DND-41 (cell line): ENCODE results near the gene SEMA5A.

Experiments used
- ATAC-seq: fragments of 200-7000 bp; cut with Tn5 transposase; 3 replicates; pipeline ENCODE4 v1.9.1; 2021; ENCODE audit warnings: low read depth; ENCODE audit not compliant: insufficient read depth
- DNase-seq: peaks from one replicate; pipeline ENCODE4 v3.0.0-alpha.2; 2020
- H2AFZ ChIP-seq: 2 replicates; pipeline ENCODE4 v1.6.0; 2012; ENCODE audit warnings: low read depth, low read length
- H3K27ac ChIP-seq: 2 replicates; pipeline ENCODE4 v1.5.1; 2012; ENCODE audit warnings: low read length, inconsistent platforms
- H3K27me3 ChIP-seq: fragments of 200-600 bp; sonication (generic); 2 replicates; pipeline ENCODE4 v1.6.0; 2012; ENCODE audit warnings: low read length, mild to moderate bottlenecking, inconsistent platforms; ENCODE audit not compliant: insufficient read depth, poor library complexity
- H3K36me3 ChIP-seq: 2 replicates; pipeline ENCODE4 v1.5.1; 2012; ENCODE audit warnings: low read length, inconsistent platforms; ENCODE audit not compliant: insufficient read depth
- H3K4me1 ChIP-seq: 2 replicates; pipeline ENCODE4 v1.5.1; 2012; ENCODE audit warnings: mild to moderate bottlenecking, low read length; ENCODE audit not compliant: insufficient read depth
- H3K4me2 ChIP-seq: 2 replicates; pipeline ENCODE4 v1.6.0; 2012; ENCODE audit warnings: mild to moderate bottlenecking, moderate library complexity, low read length, inconsistent platforms; ENCODE audit not compliant: insufficient read depth
- H3K4me3 ChIP-seq, 2 experiments: fragments of 200-600 bp in 1 of 2; shearing (Covaris generic) in 1 of 2; 2 replicates each; pipeline ENCODE4 v1.5.1; 2012 to 2016; ENCODE audit warnings: inconsistent platforms in 2 of 2, low read length in 2 of 2, mild to moderate bottlenecking in 2 of 2, low read depth in 1 of 2, moderate library complexity in 1 of 2
- H3K79me2 ChIP-seq: 2 replicates; pipeline ENCODE4 v1.6.0; 2012; ENCODE audit warnings: low read length, inconsistent platforms; ENCODE audit not compliant: insufficient read depth
- H3K9ac ChIP-seq: 2 replicates; pipeline ENCODE4 v1.6.0; 2012; ENCODE audit warnings: low read depth, mild to moderate bottlenecking, inconsistent platforms, low read length, moderate library complexity
- H3K9me3 ChIP-seq: 2 replicates; pipeline ENCODE4 v1.5.1; 2012; ENCODE audit warnings: low read length, moderate library complexity, mild to moderate bottlenecking, inconsistent platforms; ENCODE audit not compliant: insufficient read depth, severe bottlenecking
- H4K20me1 ChIP-seq: 2 replicates; pipeline ENCODE4 v1.6.0; 2012; ENCODE audit warnings: low read length; ENCODE audit not compliant: insufficient read depth
- EZH2 ChIP-seq: IDR thresholded peaks from 3 replicates; pipeline ENCODE4 v1.6.1; 2012; ENCODE audit warnings: borderline replicate concordance, low read depth, mild to moderate bottlenecking, moderate library complexity, low read length, inconsistent platforms; ENCODE audit not compliant: severe bottlenecking
- TF ChIP-seq, protein P1 (sequence below): IDR thresholded peaks from 2 replicates; pipeline ENCODE4 v1.5.1; 2012; ENCODE audit warnings: borderline replicate concordance, low read length, moderate library complexity, mild to moderate bottlenecking; ENCODE audit not compliant: poor library complexity, severe bottlenecking; ENCODE audit errors: extremely low read depth

SEMA5A gene

DNA sequence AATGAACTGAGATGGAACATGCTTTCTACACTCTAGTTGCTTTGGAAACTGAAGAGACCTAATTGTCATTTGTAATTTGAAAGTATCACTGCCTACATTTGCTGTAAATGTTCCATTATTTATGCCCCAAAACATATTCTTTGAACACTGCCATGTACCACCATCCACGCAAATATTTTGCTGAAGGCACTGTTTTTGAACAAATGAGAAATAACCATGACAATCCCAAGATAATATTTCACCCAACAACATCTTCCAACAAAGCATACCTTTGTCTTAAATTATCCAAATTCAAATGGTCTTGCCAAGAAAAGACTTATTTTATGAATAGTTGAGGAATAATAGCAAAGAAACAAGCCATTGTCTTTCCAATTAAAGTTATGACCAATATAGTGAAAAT, 356.2 kb downstream of the SEMA5A start:
- H3K36me3 ChIP-seq: no peaks in the 10 kb centered on the region
- no peak for TF ChIP-seq EZH2
- TF ChIP-seq, protein P1, sequence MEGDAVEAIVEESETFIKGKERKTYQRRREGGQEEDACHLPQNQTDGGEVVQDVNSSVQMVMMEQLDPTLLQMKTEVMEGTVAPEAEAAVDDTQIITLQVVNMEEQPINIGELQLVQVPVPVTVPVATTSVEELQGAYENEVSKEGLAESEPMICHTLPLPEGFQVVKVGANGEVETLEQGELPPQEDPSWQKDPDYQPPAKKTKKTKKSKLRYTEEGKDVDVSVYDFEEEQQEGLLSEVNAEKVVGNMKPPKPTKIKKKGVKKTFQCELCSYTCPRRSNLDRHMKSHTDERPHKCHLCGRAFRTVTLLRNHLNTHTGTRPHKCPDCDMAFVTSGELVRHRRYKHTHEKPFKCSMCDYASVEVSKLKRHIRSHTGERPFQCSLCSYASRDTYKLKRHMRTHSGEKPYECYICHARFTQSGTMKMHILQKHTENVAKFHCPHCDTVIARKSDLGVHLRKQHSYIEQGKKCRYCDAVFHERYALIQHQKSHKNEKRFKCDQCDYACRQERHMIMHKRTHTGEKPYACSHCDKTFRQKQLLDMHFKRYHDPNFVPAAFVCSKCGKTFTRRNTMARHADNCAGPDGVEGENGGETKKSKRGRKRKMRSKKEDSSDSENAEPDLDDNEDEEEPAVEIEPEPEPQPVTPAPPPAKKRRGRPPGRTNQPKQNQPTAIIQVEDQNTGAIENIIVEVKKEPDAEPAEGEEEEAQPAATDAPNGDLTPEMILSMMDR: no peak
- H3K9me3 ChIP-seq: peaks cover 3% of the 10 kb centered on the region
- no peak overlapping the region for H3K4me2 ChIP-seq
- H3K9ac ChIP-seq: no peak overlapping the region
- peaks cover 16% of the 10 kb centered on the region for H3K4me1 ChIP-seq
- DNase-seq (no peak), ATAC-seq (no peak)
- no peaks in the 10 kb centered on the region for H3K27me3 ChIP-seq
- H3K79me2 ChIP-seq: no peaks in the 10 kb centered on the region
- H4K20me1 ChIP-seq: no peaks in the 10 kb centered on the region
- no peak overlapping the region for H2AFZ ChIP-seq
- H3K4me3 ChIP-seq: no peak overlapping the region
- H3K27ac ChIP-seq: no peak overlapping the region

DNA sequence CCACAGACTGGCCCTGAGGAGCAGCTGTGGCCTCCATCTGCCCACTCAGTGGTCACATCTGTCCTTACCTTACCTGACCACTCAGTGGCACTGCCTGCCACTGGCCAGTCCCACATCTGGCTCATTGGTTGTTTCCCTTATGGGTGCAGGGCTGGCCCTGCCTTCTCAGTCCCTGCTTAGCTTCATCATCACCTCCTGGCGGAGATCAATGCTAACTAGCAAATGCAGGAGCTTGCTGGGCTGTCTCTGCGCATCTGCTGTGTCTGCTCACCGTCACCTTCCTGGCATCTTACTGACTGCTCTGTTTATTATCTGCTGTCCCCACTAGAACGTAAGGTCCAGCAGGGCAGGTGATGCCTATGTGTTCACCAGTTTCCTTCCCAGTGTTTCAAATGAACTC, 356.9 kb downstream of the SEMA5A start:
- H4K20me1 ChIP-seq: no peaks in the 10 kb centered on the region
- peak overlapping the region; percentile 43; the same call in 1 of the 2 replicates for H2AFZ ChIP-seq
- H3K27me3 ChIP-seq: no peaks in the 10 kb centered on the region
- ATAC-seq (no peak), DNase-seq (no peak)
- H3K4me3 ChIP-seq: no peak overlapping the region
- H3K4me1 ChIP-seq: peaks cover 16% of the 10 kb centered on the region
- H3K4me2 ChIP-seq: no peak overlapping the region
- no peaks in the 10 kb centered on the region for H3K79me2 ChIP-seq
- no peak overlapping the region for H3K9ac ChIP-seq
- peaks cover 3% of the 10 kb centered on the region for H3K9me3 ChIP-seq
- no peaks in the 10 kb centered on the region for H3K36me3 ChIP-seq
- TF ChIP-seq EZH2: no peak
- TF ChIP-seq, protein P1: no peak
- H3K27ac ChIP-seq: peak overlapping the region; percentile 56

DNA sequence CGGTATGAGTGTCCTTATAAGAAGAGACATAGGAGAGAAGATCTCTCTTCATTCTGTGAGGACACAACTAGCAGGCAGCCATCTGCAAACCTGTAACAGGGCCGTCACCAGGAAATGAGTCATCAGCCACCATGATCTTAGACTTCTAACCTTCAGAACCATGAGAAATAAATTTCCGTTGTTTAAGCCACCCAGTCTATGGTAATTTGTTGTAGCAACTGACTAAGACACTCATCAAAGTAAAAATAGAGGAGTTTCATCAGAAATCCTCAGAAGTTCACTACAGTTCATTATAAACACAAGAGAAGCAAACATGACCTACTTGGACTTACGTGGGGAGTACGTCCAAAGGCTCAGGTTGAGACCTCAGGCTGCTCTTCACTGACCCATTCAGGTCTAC, 357.7 kb downstream of the SEMA5A start:
- ATAC-seq (peak; percentile 85), DNase-seq (peak; percentile 39)
- H3K79me2 ChIP-seq: no peaks in the 10 kb centered on the region
- H2AFZ ChIP-seq: peak overlapping the region; percentile 49
- peak overlapping the region; percentile 56 for H3K27ac ChIP-seq
- no peaks in the 10 kb centered on the region for H3K27me3 ChIP-seq
- peaks cover 16% of the 10 kb centered on the region for H3K4me1 ChIP-seq
- no peaks in the 10 kb centered on the region for H3K36me3 ChIP-seq
- H3K4me3 ChIP-seq: no peak overlapping the region
- no peaks in the 10 kb centered on the region for H4K20me1 ChIP-seq
- TF ChIP-seq EZH2: no peak
- TF ChIP-seq, protein P1: no peak
- peaks cover 3% of the 10 kb centered on the region for H3K9me3 ChIP-seq
- no peak overlapping the region for H3K9ac ChIP-seq
- H3K4me2 ChIP-seq: no peak overlapping the region

DNA sequence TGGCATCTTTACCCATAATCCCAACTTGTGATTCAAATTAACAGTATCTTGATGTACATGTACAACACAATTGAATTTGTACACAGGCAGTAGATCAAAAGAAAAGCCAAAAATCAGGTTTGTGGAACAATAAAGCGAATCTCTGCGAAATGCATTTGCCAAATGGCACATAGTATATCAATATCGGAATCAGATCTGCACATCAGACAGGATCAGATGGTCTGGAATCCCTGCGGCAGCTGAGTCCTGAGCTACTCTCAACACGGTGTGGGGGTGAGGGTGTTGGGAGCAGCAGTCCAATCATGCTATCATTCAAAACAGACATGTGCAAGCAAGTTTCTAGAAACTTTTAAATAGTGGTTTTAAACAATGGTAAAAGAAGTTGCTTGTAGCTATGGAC, 358.3 kb downstream of the SEMA5A start:
- no peaks in the 10 kb centered on the region for H3K27me3 ChIP-seq
- H3K27ac ChIP-seq: peak overlapping the region; percentile 56
- H3K36me3 ChIP-seq: no peaks in the 10 kb centered on the region
- H2AFZ ChIP-seq: peak overlapping the region; percentile 49
- TF ChIP-seq, protein P1: no peak
- TF ChIP-seq EZH2: no peak
- H3K4me3 ChIP-seq: no peak overlapping the region
- DNase-seq (no peak), ATAC-seq (0 out of 3 replicates have a peak, but pooled peaks have one; percentile 8)
- H3K9me3 ChIP-seq: peaks cover 3% of the 10 kb centered on the region
- H3K4me1 ChIP-seq: peaks cover 16% of the 10 kb centered on the region
- no peak overlapping the region for H3K9ac ChIP-seq
- no peak overlapping the region for H3K4me2 ChIP-seq
- no peaks in the 10 kb centered on the region for H3K79me2 ChIP-seq
- no peaks in the 10 kb centered on the region for H4K20me1 ChIP-seq
